ENCODE data around the gene FAM25A.
"Not testable (repeated sequence)": the region's sequence is repeated elsewhere in the genome, so short reads cannot be mapped to it uniquely, and the experiment has no call there.

GRCh38 chr10:87043579-87043978 is 23.5 kb downstream of the FAM25A start:
- TF ChIP-seq CTCF (IDR thresholded peaks at IDR 0.05; ENCODE audit: extremely low read depth in 1 of 2, insufficient read depth in 1 of 2, low read depth in 1 of 2, low read length in 2 of 2); POLR2A (IDR thresholded peaks at IDR 0.05; ENCODE audit: low read depth, low read length); EZH2 (IDR thresholded peaks at IDR 0.05; ENCODE audit: borderline replicate concordance, low read depth, low read length, severe bottlenecking); POLR2AphosphoS5 (IDR thresholded peaks at IDR 0.05; ENCODE audit: insufficient read depth, low read depth, low read length): not testable (repeated sequence)
